Nucleus accumbens (tissue), 56 donors: ENCODE results near the gene PPA2.

Experiments used
- DNase-seq, 56 donors: peaks; one replicate each; lab custom pipeline; 2025; lab: John Stamatoyannopoulos, UW

The PPA2 gene

GRCh38 chr4:105400901-105401677 is 72.8 kb downstream of the PPA2 start:
- DNase-seq: no peak

DNA sequence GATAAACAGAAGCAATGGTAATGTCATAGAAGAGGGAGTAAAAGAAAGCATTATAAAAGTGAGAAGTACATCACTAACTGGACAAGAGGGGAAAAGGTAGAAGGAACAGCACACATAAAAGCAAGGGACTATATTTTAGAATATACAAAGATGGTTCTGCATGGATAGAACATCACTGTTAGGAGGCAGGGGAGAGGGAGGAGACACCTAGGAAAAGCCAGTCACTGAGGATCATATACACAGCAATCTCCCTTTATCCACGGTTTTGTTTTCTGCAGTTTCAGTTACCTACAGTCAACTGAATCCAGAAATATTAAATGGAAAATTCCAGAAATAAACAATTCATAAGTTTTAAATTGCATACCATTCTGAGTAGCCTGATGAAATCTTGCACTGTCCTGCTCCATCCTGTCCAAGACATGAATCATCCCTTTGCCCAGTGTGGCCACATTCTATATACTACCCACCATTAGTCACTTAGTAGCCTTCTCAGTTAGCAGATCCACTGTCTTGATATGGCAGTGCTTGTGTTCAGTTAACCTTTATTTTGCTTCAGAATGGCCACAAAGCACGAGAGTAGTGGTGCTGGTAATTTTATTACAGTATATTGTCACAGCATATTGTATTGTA is 74.2 kb downstream of the PPA2 start:
- no peak for DNase-seq

DNA sequence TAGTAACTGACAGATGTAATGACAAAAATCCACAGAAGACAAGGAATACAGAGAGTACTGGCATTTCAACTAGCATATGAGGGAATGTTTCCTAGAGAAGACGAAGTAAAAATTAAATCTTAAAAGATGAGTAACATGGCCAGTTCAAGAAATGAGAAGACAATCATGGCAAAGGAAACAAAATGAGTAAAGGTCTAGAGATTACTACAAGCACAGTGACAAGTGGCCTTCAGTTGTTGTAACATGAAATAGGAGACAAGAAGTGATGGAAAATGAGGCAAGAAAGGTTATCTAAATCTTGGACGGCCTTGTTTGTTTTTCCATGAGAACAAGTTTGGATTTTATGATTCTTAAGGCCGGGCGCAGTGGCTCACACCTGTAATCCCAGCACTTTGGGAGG is 81.0 kb downstream of the PPA2 start:
- no peak for DNase-seq

DNA sequence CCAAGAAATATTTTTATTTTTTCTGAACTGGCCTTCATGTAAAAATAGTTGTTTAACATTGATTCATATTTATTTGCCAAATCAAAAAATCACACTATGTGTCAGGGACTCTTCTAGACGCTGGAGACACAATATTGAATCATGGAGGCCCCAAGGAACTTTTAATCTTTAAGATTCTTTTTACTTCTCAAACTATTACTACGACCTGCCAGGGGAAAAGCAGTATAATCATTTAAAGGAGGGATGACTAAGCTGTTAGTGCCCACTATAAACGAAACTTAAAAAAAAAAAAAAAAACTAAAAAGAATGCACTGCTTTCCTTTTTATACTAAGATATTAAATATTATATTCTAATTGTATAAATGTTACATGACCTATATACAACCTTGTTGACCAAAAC is 84.7 kb downstream of the PPA2 start:
- no peak for DNase-seq

GRCh38 chr4:105387466-105387865 is 86.4 kb downstream of the PPA2 start:
- no peak for DNase-seq

GRCh38 chr4:105386012-105386411 is 87.8 kb downstream of the PPA2 start:
- DNase-seq: no peak

DNA sequence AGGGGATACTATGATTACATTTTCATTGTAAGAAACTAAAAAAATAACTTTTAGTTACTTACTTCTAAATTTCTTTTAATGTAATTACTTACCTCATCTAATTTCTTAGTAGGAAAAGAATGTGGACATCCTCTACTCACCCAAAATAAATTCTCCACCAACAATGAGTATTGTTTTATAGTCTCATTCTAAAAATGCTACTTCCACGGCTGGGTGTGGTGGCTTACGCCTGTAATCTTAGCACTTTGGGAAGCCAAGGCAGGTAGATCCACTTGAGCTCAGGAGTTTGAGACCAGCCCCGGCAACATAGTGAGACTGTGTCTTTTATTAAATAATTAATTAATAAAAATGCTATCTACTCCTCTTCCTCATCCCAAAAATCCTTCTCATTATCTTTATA is 99.8 kb downstream of the PPA2 start:
- no peak for DNase-seq

GRCh38 chr4:105373324-105373723 is 100.5 kb downstream of the PPA2 start:
- no peak for DNase-seq

- DNase-seq: no peak
Observed at GRCh38 chr4:105369988-105370387, 103.9 kb downstream of the PPA2 start.

- no peak for DNase-seq
Observed at GRCh38 chr4:105361053-105361452, 112.8 kb downstream of the PPA2 start.

DNA sequence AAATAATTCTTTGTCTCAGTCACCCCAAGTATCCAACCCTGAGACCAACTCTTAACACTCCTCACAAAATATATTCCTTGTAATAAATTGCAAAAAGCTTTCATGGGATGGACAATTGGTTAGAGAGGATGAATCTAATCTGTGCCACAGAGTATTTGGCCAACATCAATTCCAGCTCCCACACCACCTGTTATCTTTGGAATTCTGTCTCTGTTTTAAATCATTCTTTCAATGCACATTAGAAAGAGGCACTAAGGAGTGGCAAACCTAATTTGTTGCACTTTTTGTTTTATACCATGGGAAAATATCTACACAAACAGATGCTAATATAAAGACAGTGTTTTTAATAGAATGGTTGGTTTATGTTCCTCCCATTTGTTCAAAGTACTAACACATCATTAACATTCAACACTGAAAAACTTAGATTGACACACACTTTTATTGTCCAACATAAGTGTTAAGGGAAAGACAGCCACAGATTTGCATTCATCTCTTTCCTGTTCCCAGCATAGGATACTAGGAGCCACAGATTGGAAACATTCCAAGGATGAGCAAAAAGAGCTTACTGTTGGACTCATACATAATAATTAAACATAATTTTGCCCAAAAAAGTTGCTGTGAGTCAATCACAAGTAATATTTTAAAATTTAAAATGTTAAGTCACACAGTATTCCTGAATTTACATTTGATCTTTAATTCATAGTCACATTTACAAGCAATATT is 116.4 kb downstream of the PPA2 start:
- DNase-seq: no peak

DNA sequence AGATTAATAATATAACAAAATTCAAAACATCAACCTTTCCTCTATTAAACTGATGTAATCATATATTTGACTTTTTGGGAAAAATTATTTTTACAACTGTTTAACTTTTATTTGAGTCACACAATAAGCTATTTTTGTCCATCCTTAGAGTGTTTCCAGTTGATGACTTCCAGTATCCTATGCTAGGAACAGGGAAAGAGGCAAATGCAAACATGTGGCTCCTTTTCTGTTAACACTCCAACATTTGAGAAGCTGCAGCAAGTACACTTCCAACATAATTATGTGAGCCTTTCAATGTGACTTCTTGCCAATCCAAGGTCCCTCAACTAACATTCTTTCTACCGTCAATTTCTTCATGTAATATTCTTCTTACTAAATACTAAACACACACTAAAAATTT is 117.7 kb downstream of the PPA2 start:
- no peak for DNase-seq

DNA sequence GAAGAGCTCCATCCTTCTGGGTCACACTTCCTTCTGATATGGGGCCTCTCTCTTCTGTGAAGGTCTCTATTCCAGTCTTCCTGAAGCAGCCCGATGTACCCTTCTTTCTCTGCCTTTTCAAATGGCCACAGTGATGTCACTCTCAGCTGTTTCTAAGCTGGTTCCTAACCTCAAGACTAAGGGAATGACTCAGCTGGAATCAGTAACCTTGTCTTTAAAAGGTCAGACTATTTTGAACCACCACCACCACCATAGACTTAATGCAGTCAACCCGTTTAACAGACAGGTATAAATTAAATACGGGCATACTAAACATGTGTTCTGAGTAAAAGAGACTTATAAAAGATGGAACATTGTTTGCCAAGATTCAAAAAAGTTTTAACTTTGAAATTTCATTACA is 121.0 kb downstream of the PPA2 start:
- DNase-seq: no peak

DNA sequence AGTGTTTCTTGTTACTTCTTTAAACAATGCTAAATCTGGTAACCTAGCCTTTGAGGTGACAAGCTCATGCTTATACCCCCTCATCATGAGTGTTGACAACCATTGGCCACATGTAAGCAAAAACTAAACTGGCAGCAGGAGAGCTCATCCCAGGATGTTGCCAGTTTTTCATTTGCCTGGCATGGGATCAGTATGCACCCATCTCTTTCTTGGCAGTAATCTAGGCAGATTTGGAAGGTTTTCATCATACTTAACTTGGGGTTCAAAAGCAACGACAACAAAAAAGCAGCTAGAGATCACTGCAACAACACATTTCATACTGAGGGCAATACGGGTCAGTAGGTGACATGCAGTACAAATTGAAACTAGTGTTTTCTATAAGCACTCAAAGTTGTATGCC is 122.0 kb downstream of the PPA2 start:
- no peak for DNase-seq

DNA sequence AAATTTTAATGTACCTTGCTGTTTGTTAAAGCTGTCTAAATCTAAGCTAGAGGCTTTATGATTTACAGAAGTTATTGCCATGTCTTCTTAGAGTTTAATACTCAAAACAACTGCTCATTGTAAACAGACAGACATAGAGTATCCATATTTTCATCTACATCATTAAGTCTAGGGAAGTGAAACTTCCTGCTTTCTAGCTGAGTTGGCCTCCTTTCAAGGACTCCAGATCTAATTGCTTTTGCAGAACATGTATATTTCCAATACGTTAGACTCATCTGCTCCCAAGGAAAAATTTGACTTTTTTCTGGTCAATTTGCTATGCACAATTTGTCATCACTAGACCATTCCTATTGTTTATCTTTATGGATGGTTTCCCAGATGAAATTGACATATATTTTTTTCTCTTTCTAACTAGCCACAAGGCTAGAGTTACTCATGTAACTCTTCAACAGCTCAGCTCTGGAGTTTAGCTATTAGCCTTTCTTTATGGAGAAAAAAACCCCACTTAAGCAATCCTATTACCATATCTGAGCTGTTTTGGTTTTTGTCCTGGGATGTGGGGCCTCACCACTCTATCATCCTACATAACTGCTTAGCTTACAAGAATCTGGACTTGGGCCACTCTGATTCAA is 122.9 kb downstream of the PPA2 start:
- DNase-seq: no peak

- no peak for DNase-seq
Observed at GRCh38 chr4:105348719-105349118, 125.1 kb downstream of the PPA2 start.

- no peak for DNase-seq
Observed at GRCh38 chr4:105346869-105347268, 127.0 kb downstream of the PPA2 start.

GRCh38 chr4:105345838-105346237 is 128.0 kb downstream of the PPA2 start:
- DNase-seq: no peak

DNA sequence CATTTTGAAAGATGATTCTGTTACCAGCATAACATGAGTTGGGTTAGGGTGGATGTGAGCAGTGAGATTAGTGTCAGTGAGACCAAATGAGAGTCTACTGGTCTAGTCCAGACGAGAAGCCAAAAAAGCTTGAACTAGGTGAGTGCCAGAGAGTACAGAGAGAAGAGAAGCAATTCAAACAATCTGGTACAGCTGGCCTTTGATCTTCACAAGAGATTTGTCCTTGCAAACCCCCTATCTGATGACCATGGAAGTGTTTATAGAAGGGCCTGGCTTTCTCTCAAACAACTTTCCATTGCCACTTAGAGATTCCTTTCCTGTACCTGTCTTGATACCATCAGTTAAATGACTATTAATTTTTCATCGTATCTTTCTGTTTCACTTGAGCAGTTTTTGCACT is 128.5 kb downstream of the PPA2 start:
- DNase-seq: no peak

DNA sequence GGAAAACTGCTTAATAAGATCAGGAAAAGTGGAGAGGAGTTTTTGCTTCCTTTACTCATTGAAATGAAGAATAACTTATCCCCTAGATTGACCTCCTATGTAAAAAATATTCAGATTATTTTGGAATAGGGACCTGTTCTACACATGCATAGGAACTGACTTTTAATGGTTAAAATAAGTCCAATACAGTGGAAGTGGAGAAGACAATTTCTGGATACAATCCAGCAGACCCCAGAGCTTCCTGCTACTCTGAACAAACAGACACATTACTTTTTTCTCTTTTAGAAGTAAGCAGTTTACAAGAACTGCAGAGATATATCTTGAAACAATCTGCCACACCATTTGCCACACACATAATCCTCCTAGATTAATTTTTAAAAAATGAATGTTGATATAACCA is 129.7 kb downstream of the PPA2 start:
- DNase-seq: no peak
